ENCODE results near the gene USP20. TPM values are rescaled to one million over a fixed set of nuclear protein-coding genes. Genes with fewer than 3 reads are reported as not detected.

USP20 gene
- total RNA-seq, 8 experiments from 2014 or later = 15.3 to 24.8 (median 20.7) TPM

GRCh38 chr9:129849901-129850300 lies 14.6 kb downstream of the USP20 start:
- 82 to 100% (median 92%) methylated on average over 2 to 6 of the region's 6 CpGs; no CpG with 5 or more reads in 2 of the 10 experiments for WGBS, 10 experiments
- Histone ChIP-seq H3K27ac (no peak overlapping the region), H3K4me3 (no peak overlapping the region), H3K4me1 (replicated peaks in 1 of 2) (peaks cover 8 to 13% of the 10 kb centered on the region in 2 donors)
- no peak for ATAC-seq (replicated peaks in 6 of 8)
- in situ Hi-C loops (cut with MboI; ENCODE audit: low pct_unique_long_range_greater_than_20kb in 2 of 9, low sequenced_read_pairs in 9 of 9, unreplicated experiment in 9 of 9) = no loop called here

- no peak for ATAC-seq (replicated peaks in 6 of 8)
- in situ Hi-C loops (cut with MboI; ENCODE audit: low pct_unique_long_range_greater_than_20kb in 2 of 9, low sequenced_read_pairs in 9 of 9, unreplicated experiment in 9 of 9) = no loop called here
- WGBS, 10 experiments = 80 to 100% (median 95%) methylated on average over 1 to 6 of the region's 6 CpGs; no CpG with 5 or more reads in 3 of the 10 experiments
These were observed 15.7 kb downstream of the USP20 start for GRCh38 chr9:129850821-129851550.

GRCh38 chr9:129851821-129852220 lies 16.6 kb downstream of the USP20 start:
- in situ Hi-C loops (cut with MboI; ENCODE audit: low pct_unique_long_range_greater_than_20kb in 2 of 9, low sequenced_read_pairs in 9 of 9, unreplicated experiment in 9 of 9) = no loop called here
- 49 to 100% (median 85%) methylated on average over 1 to 4 of the region's 5 CpGs; no CpG with 5 or more reads in 3 of the 10 experiments for WGBS, 10 experiments
- ATAC-seq (replicated peaks in 6 of 8) = no peak
- H3K4me3 ChIP-seq = no peak overlapping the region
- H3K27ac ChIP-seq = peak overlapping the region; percentile 5 to 17
- peaks cover 8 to 13% of the 10 kb centered on the region in 2 donors for H3K4me1 ChIP-seq (replicated peaks in 1 of 2)

More at GRCh38 chr9:129850821-129851550, 15.7 kb downstream of the USP20 start:
- no peak overlapping the region for H3K4me3 ChIP-seq
- H3K27ac ChIP-seq = no peak overlapping the region
- peaks cover 8 to 13% of the 10 kb centered on the region in 2 donors for H3K4me1 ChIP-seq (replicated peaks in 1 of 2)

GRCh38 chr9:129852579-129852978 lies 17.3 kb downstream of the USP20 start:
- Histone ChIP-seq H3K27ac (peak overlapping the region; percentile 5 to 17), H3K4me1 (replicated peaks in 1 of 2) (peaks cover 8 to 13% of the 10 kb centered on the region in 2 donors), H3K4me3 (no peak overlapping the region)
- in situ Hi-C loops (cut with MboI; ENCODE audit: low pct_unique_long_range_greater_than_20kb in 2 of 9, low sequenced_read_pairs in 9 of 9, unreplicated experiment in 9 of 9) = no loop called here
- WGBS, 10 experiments = 33 to 80% (median 58%) methylated on average over 1 to 3 of the region's 5 CpGs; no CpG with 5 or more reads in 5 of the 10 experiments
- ATAC-seq (replicated peaks in 6 of 8) = peak in 5 of 8 experiments; percentile 60 to 85 (median 70)

- in situ Hi-C loops (cut with MboI; ENCODE audit: low pct_unique_long_range_greater_than_20kb in 2 of 9, low sequenced_read_pairs in 9 of 9, unreplicated experiment in 9 of 9) = no loop called here
- ATAC-seq (replicated peaks in 6 of 8) = no peak
- WGBS, 10 experiments = 45 to 94% (median 63%) methylated on average over 1 to 2 of the region's 3 CpGs; no CpG with 5 or more reads in 4 of the 10 experiments
- Histone ChIP-seq H3K4me1 (replicated peaks in 1 of 2) (peaks cover 8 to 13% of the 10 kb centered on the region in 2 donors), H3K27ac (no peak overlapping the region), H3K4me3 (no peak overlapping the region)
These were observed 18.4 kb downstream of the USP20 start for GRCh38 chr9:129853614-129854013.

- peaks cover 8 to 13% of the 10 kb centered on the region in 2 donors for H3K4me1 ChIP-seq (replicated peaks in 1 of 2)
- in situ Hi-C loops (cut with MboI; ENCODE audit: low pct_unique_long_range_greater_than_20kb in 2 of 9, low sequenced_read_pairs in 9 of 9, unreplicated experiment in 9 of 9) = no loop called here
- WGBS, 10 experiments = 83 to 100% (median 99%) methylated on average over 1 to 4 of the region's 4 CpGs; no CpG with 5 or more reads in 4 of the 10 experiments
- no peak overlapping the region for H3K27ac ChIP-seq
- H3K4me3 ChIP-seq = no peak overlapping the region
- no peak for ATAC-seq (replicated peaks in 6 of 8)
These were observed 19.4 kb downstream of the USP20 start for GRCh38 chr9:129854588-129855110.

GRCh38 chr9:129857207-129857606 lies 21.9 kb downstream of the USP20 start:
- WGBS, 10 experiments = 67 to 100% (median 97%) methylated on average over 1 to 3 of the region's 7 CpGs; no CpG with 5 or more reads in 2 of the 10 experiments
- ATAC-seq (replicated peaks in 6 of 8) = no peak
- H3K27ac ChIP-seq = no peak overlapping the region
- H3K4me3 ChIP-seq = no peak overlapping the region
- in situ Hi-C loops (cut with MboI; ENCODE audit: low pct_unique_long_range_greater_than_20kb in 2 of 9, low sequenced_read_pairs in 9 of 9, unreplicated experiment in 9 of 9) = no loop called here
- H3K4me1 ChIP-seq (replicated peaks in 1 of 2) = peaks cover 7 to 11% of the 10 kb centered on the region in 2 donors

- in situ Hi-C loops (cut with MboI; ENCODE audit: low pct_unique_long_range_greater_than_20kb in 2 of 9, low sequenced_read_pairs in 9 of 9, unreplicated experiment in 9 of 9) = no loop called here
- H3K4me3 ChIP-seq = no peak overlapping the region
- no peak for ATAC-seq (replicated peaks in 6 of 8)
- peaks cover under 1 to 6% of the 10 kb centered on the region in 2 donors for H3K4me1 ChIP-seq (replicated peaks in 1 of 2)
- WGBS, 10 experiments = 85 to 95% (median 90%) methylated on average over 3 to 8 of the region's 11 CpGs; no CpG with 5 or more reads in 6 of the 10 experiments
- H3K27ac ChIP-seq = no peak overlapping the region
These were observed 23.1 kb downstream of the USP20 start for GRCh38 chr9:129858167-129858962.

- H3K4me3 ChIP-seq = no peak overlapping the region
- no peak for ATAC-seq (replicated peaks in 6 of 8)
- in situ Hi-C loops (cut with MboI; ENCODE audit: low pct_unique_long_range_greater_than_20kb in 2 of 9, low sequenced_read_pairs in 9 of 9, unreplicated experiment in 9 of 9) = no loop called here
- peaks cover 0 to 6% of the 10 kb centered on the region in 2 donors for H3K4me1 ChIP-seq (replicated peaks in 1 of 2)
- no peak overlapping the region for H3K27ac ChIP-seq
- WGBS, 10 experiments = 63 to 100% (median 71%) methylated on average over 1 to 6 of the region's 11 CpGs; no CpG with 5 or more reads in 5 of the 10 experiments
These were observed 25.6 kb downstream of the USP20 start for GRCh38 chr9:129860653-129861446.

GRCh38 chr9:129861447-129861827 lies 26.2 kb downstream of the USP20 start:
- WGBS, 10 experiments = 87 to 100% (median 100%) methylated on average over 1 to 9 of the region's 12 CpGs; no CpG with 5 or more reads in 5 of the 10 experiments
- ATAC-seq (replicated peaks in 6 of 8) = no peak
- no peak overlapping the region for H3K4me3 ChIP-seq
- H3K27ac ChIP-seq = no peak overlapping the region
- in situ Hi-C loops (cut with MboI; ENCODE audit: low pct_unique_long_range_greater_than_20kb in 2 of 9, low sequenced_read_pairs in 9 of 9, unreplicated experiment in 9 of 9) = no loop called here
- H3K4me1 ChIP-seq (replicated peaks in 1 of 2) = peaks cover 0 to 6% of the 10 kb centered on the region in 2 donors

- Histone ChIP-seq H3K4me1 (replicated peaks in 1 of 2) (peaks cover 0 to 6% of the 10 kb centered on the region in 2 donors), H3K4me3 (no peak overlapping the region), H3K27ac (no peak overlapping the region)
- in situ Hi-C loops (cut with MboI; ENCODE audit: low pct_unique_long_range_greater_than_20kb in 2 of 9, low sequenced_read_pairs in 9 of 9, unreplicated experiment in 9 of 9) = no loop called here
- peak in 6 of 8 experiments; percentile 18 to 46 (median 30) for ATAC-seq (replicated peaks in 6 of 8)
- WGBS, 10 experiments = 39 to 100% (median 69%) methylated on average over 1 to 5 of the region's 14 CpGs
These were observed 27.9 kb downstream of the USP20 start for GRCh38 chr9:129863059-129863690.

All from motor neuron (in vitro differentiated cells).